Stimulated activated CD4-positive, alpha-beta T cell treated with anti-CD3 and anti-CD28 coated beads, Interleukin-2, amount 100 ng/mL, for 4 hours (primary cell): ENCODE results near the gene RCBTB2.
A peak's percentile ranks its signal among the peaks of the same experiment; 100 is the strongest.
"Not testable (repeated sequence)": the region's sequence is repeated elsewhere in the genome, so short reads cannot be mapped to it uniquely, and the experiment has no call there.

Experiments used
- DNase-seq: peaks from one replicate; pipeline ENCODE4 v3.0.0-alpha.2; 2020; ENCODE audit warnings: low read depth

RCBTB2 gene

GRCh38 chr13:48532506-48533499 lies at the start of gene RCBTB2:
Gene RCBTB2 (minus strand): TSS chr13:48533080. CDS start chr13:48521939, 11,141 bp downstream.
- DNase-seq, result peak; percentile 98

DNA sequence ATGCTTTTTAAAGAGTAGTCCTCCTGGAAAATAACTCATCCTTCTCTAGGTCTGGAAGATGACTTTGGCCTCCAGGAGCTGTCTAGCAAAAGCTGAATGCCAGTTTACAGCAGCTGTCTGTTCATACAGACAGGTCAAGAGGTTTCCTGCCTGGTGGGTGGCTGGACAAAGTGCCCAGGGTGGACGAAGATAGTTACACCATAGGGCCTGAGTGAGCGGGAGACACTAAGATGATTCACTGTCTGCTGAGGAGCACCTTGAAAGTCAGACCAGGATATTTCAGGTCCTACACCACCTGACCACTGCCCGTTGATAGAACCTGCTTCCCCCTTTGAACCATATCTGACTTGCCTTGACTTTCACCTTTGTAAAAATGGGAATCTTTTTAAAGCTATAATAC lies 49.2 kb upstream of the RCBTB2 start:
- no peak for DNase-seq

GRCh38 chr13:48580896-48581295 lies 48.0 kb upstream of the RCBTB2 start:
- no peak for DNase-seq

- peak; percentile 66 for DNase-seq
Measured at GRCh38 chr13:48580185-48580803, 47.4 kb upstream of the RCBTB2 start.

DNA sequence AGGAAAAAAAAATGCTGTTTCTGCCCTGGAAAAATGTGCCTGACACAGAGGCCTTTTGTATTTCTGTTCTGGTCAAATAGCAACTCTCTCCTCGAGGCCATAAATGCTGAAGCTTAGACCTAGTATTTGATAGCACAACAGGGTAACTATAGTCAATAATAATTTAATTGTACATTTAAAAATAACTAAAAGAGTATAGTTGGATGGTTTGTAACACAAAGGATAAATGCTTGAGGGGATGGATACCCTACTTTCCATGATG lies 47.0 kb upstream of the RCBTB2 start:
- DNase-seq, result not testable (repeated sequence)

DNA sequence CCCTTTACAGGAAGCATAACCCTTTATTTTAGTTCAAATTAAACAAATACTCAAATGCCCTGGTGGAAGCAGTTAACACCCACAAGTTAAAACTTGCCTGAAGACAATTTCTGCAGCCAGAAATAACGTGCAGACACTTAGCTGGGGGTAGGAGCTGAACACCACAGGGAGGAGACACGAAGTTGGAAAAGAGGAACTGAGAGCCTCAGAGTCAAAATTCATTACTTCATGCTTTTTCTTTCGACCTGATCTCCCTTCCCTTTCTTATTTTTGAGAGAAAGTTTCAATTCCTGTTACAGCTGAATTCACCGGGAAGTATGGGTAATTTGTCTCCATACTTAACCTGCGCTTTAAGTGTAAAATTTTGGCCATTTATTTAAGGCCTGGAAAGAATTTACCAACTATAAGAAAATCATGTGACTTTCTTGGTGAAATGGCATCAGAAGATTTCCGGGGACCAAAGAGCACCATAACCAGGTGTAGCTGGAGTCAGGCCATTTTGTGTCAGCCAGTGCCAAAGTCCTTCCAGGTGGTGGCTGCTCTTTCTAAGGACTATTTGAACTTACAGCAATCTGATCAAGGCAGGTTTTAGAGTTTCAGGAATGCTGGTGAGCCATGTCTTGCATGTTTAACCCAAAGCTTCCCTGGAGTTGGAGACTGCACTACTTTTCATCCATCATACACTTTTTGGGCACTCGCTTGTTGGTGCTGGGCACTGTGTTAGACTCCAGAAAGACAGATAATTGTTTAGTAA lies 46.5 kb upstream of the RCBTB2 start:
- no peak for DNase-seq

GRCh38 chr13:48578516-48579164 lies 45.8 kb upstream of the RCBTB2 start:
- DNase-seq, result no peak

GRCh38 chr13:48576448-48577010 lies 43.6 kb upstream of the RCBTB2 start:
- no peak for DNase-seq

DNA sequence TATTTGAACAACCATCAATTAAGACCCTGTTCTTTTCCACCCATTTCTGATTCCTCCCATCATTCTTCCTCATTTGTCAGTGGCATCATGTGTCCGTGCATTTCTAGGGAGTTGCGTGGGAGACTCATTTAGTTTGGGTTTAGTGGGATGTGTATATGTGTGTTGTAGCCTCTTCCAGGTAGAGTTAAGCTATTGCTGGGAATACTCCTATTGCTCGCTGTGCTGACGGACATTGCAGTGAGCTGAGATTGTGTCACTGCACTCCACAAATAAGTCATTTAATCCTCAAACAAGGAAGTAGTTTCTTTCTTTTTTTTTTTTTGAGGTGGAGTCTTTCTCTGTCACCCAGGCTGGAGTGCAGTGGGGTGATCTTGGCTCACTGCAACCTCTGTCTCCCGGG lies 42.2 kb upstream of the RCBTB2 start:
- no peak for DNase-seq

DNA sequence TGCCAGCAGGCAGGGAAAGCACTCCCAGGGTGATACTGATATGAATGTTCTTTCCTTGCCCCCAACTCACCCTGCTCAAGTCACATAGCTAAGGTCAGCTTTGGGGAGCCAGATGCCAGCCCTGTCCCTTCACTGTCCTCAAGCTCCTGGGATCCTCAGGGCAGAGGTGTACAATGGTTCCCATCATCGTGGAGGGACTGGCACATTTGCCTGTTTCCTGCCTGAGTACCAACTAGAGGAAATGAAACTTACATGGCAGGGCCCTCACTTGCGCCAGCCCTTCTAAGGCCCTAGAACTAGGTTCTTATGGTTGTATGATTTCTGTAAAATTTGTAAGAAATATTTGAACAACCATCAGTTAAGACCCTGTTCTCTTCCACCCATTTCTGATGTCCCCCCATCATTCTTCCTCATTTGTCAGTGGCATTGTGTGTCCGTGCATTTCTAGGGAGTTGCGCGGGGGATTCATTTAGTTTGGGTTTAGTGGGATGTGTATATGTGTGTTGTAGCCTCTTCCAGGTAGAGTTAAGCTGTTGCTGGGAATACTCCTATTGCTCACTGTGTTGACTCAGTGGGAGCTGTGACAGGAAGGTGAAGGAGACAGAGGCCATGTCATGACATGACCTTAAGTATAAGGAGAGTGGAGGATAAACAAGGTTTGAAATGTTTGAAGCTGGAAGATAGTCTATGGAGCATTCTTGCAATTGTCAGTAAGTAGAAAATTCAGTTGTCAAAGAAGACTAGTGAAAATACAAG lies 41.3 kb upstream of the RCBTB2 start:
- no peak for DNase-seq

DNA sequence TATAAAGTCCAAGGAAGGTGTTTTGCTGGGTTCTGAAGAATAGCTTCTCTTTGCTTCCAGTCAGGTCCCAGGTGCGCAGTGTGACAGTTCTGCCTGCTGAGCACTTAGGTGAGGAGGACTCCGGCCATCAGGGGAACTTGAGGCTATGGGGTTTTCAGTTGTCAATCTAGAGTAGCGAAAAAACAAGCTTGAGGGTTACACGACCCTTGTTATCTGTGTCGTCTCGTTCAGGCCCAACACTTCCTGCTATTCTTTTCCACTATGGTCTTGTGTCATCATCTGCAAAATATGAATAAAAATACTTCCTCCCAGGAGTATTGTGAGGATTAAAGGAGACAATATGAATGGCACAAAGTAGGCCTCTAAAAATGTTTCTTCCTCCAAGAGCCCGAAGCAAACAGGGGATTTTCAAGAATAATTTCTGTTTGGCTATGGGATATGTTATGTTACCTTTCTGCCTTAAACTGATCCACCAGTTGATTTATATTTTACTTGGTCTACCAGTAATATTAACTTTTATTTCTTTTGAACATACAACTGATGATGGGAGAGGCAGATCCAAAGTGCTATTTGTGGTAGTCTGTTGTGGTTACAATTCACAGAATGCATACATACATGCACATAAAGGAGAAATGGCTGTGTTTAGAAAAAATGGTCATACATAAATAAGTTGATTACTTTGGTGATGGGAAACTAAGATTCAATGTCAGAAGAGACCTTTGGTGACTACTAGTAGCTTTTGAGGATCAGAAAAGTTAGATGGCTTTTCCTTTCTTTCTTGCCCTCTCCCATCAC lies 40.5 kb upstream of the RCBTB2 start:
- no peak for DNase-seq

DNA sequence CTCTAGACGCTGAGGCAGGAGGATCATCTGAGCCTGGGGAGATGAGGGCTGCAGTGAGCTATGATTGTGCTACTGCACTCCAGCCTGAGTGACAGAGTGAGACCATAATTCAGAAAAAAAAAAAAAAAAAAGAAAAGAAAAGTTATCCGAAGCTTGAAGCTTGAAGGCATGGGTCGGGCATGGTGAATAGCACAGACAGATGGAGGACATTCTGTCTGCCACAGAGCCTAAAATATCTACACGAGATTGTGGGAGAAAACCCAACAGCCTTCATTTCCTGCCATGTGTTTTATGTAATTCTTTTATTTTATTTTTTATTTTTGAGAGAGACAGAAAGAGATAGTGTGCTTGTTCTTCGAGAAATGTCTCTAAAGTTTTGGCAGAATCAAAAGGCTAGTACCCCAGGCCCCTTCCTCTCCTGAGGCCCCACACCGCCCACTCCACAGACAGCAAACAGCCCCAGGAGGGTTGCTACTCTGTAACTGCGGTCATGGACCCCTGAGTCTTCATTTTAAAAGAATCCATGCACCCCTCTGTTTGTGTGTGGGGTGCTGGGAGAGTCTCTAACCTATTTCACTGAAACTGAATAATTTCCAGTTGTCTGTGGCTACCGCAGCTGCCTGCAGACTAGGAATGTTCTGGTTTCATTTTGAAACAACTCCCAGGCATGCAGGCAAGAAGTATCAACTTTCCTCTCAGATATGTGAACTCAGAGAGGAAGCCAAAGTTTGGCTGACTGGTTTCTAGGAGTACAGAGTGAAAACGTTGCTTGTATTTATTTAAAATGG lies 38.4 kb upstream of the RCBTB2 start:
- no peak for DNase-seq

DNA sequence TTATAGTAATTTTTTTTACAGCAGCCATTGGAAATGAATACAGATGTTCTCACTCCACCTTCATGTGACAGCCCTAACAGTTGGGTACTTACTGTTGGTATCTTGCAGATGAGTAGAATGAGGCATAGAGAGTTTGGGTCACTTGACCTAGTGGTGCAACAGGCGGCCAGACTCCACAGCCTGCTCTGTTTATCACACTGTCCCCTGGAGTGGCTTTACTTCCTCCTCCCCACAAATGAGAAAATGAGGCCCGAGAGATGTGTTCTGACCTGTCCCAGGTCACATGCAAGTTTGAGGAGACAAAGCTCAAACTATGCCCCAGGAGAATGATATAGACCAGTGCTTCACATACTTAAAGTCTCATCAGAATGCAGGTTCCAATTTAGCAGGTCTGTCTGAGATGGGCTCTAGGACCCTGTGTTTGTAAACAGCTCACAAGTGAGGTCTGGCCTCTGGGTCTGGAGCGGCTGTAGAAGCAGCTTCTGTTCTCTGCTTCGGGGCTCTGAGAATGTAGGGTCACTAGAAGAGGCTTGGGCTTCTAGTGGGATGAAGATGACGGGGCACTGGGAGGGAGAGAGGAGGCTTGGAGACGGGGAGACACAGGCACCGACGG lies 37.4 kb upstream of the RCBTB2 start:
- DNase-seq, result no peak

DNA sequence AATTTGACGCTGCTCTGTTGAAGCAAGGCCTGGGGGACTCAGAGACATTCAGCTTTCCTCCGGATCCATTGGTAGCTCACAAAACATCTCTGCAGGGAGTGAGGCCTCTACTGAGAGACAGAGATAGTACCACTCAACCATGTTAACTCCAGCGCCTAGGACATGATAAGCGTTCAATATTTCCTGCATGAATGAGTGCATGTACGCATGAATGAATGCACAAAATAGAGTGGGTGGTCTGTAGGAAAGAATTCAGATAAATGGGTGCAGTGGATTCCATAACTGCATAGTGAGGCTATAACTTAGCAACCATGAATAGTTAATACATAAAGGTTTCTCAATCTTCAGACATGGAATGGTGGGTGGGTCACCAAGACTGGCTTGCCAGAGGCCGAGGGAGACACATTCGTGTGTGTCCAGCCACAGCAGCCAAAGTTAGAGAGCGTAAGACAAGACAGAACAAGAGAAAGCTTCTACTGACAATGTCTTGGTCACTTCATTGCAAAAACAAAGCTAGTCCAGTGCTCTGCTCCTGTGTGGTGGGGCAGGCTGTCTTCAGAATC lies 36.3 kb upstream of the RCBTB2 start:
- DNase-seq, result no peak

DNA sequence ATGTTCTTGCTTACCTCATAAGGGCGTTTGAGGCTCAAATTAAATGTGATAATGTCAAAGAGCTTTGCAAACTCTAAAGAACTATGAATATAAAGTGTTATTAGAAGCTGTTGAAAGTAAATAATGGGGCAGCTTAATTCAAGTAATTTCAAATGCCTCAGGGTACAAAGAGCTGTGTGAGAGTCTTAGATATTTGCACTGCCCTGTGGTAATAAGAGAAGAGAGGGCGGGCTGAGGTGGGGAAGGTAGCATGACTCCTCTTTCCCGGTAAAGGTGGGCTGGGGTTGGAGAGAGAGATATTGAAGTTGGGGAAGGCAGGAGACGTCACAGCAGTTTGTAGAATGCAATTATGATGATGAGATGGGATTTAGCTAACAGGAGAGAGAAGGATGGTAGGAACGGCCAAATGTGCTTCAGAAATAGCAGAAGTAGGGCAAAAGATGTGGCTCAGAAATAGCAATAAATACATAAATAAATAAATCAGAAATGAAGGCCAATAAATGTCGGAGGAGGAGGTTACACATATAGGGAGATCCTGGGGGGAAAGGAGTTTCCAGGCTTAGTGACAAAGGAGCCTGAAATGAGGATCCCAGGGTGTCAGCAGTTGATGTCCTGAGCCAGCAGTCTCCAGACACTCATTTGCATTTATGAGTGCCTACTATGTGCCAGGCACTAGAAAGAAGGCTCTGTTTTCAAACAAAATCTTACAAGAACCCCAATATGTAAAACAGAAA lies 35.7 kb upstream of the RCBTB2 start:
- no peak for DNase-seq

DNA sequence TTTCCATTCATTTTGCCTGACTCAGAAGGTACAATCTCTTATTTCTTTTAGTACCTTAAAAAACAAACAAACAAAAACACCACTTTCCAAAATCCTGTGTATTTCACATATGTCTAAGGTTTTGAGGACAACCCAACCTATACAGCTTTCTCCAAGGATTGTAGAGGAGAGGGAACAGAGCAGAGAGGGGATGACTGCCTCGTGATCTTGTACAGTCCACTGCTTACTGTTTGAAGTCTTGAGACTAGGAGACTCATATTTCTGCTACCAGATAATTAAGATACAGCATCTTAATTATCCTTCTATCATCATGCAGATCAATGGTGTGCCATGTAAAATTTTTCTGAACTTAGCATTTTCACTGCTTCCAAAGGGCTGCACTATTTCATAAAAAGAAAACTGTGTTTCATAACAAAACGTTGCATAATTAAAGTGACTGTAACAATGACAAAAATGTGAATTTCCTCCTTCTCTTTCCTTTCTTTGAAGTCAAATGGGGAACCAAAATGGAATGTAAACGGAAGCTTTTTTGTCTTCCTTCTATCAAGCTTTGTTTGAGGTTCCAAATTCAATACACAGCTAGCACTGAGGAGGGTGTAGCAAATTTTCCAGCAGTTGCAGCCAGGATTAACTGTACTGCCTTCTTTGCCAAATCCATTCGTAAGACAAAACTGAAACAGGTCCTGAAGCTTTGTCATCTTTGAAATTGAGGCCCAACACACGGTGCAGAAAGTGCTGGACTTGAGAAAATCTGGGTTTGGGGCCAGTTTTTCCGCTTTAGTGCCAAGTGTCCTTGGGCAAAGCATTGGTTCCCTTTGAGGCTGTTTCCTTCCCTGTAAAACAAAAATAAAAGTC lies 34.9 kb upstream of the RCBTB2 start:
- no peak for DNase-seq

- no peak for DNase-seq
Measured at GRCh38 chr13:48564056-48564455, 31.2 kb upstream of the RCBTB2 start.
